ENCODE measurements around the gene ENTPD2. TPM values are rescaled to one million over a fixed set of nuclear protein-coding genes. Genes with fewer than 3 reads are reported as not detected.

Gene ENTPD2
- total and polyA plus RNA-seq, 9 of the 15 experiments (the other 6 are each of a cell fraction or from before 2014, with no cell fraction given), result 0.04 to 0.60 (median 0.14) TPM; not detected in 4

- no TSS peak for BruUV-seq (replicated peaks)
- Histone ChIP-seq H3K9ac (ENCODE audit: insufficient read depth in 1 of 2, low read depth in 2 of 2, low read length in 2 of 2) (peak overlapping the region in 1 of 2 experiments; percentile 68; a peak in 2 of 4 replicates), H3K27me3 (ENCODE audit: control insufficient read depth in 2 of 2, insufficient read depth in 2 of 2, low read length in 2 of 2) (no peaks in the 10 kb centered on the region), H3K9me1 (ENCODE audit: control insufficient read depth, insufficient read depth, low read length) (no peaks in the 10 kb centered on the region), H3K27ac (ENCODE audit: extremely low read depth, low read depth, low read length) (no peak overlapping the region), H4K20me1 (replicated peaks; ENCODE audit: control insufficient read depth, insufficient read depth, low read length) (no peaks in the 10 kb centered on the region), H3K4me2 (ENCODE audit: insufficient read depth, low read length) (no peak overlapping the region), H3K36me3 (ENCODE audit: control insufficient read depth, insufficient read depth, low read length) (no peaks in the 10 kb centered on the region), H3K9me3 (replicated peaks; ENCODE audit: control insufficient read depth, insufficient read depth, low read depth, low read length) (no peaks in the 10 kb centered on the region), H2AFZ (ENCODE audit: low read depth, low read length) (no peak overlapping the region), H3K4me3 (no peak overlapping the region), H3K4me1 (replicated peaks in 1 of 2; ENCODE audit: control insufficient read depth in 2 of 2, insufficient read depth in 2 of 2, low read length in 2 of 2) (peaks cover 0 to 66% of the 10 kb centered on the region in 2 experiments; a peak in 2 of 5 replicates), H3K79me2 (ENCODE audit: control insufficient read depth, insufficient read depth, low read length) (no peaks in the 10 kb centered on the region)
- intact Hi-C loops (cut with micrococcal nuclease) (no loop called here), in situ Hi-C loops (cut with MboI) (no loop called here)
- 81% methylated on average over 14 of the region's 20 CpGs for WGBS (ENCODE audit: insufficient coverage, low coverage, missing lambda C conversion rate)
- DNase-seq (ENCODE audit: extremely low read depth in 1 of 4, low spot score in 3 of 4) (no peak), ATAC-seq (no peak; the same call in 2 of the 3 replicates), FAIRE-seq (no peak)
- CTCF ChIA-PET (ENCODE audit: low intra/inter-chr PET ratio), result no interaction called here
- TF ChIP-seq ZBTB33 (CRISPR knock-in tag; IDR thresholded peaks at IDR 0.05) (peak; percentile 41; the same call in 1 of the 2 replicates), HNRNPL (IDR thresholded peaks at IDR 0.05; ENCODE audit: low read depth, low read length) (0 out of 2 replicates have a peak, but pooled peaks have one; percentile 26), HMGN3 (IDR thresholded peaks at IDR 0.05; ENCODE audit: borderline replicate concordance, extremely low read depth, insufficient read length, low read depth, low read length) (peak; percentile 34), STAT6 (CRISPR knock-in tag; IDR thresholded peaks at IDR 0.05) (no peak), ZNF644 (tag; IDR thresholded peaks at IDR 0.05; ENCODE audit: low read depth) (no peak)
- POLR2A ChIA-PET, result interaction anchor here (1.1 kb wide), 1 partner anchor 21 kb away, joined by 3 read pairs; no protein-coding TSS in a partner anchor
These were observed 40.3 kb downstream of the ENTPD2 start for GRCh38 chr9:137013571-137013940.

All from K562 (cell line).